Suprapubic skin (tissue), 4 donors: ENCODE data around the gene SULT1A2. TPM values are rescaled to one million over a fixed set of nuclear protein-coding genes. Genes with fewer than 3 reads are reported as not detected.
"Not testable (repeated sequence)": the region's sequence is repeated elsewhere in the genome, so short reads cannot be mapped to it uniquely, and the experiment has no call there.

Source experiments
- DNase-seq, 2 donors: peaks; one replicate each; pipeline ENCODE4 v3.0.0-alpha.2; 2019; ENCODE audit warnings: low spot score in 2 of 2
- H3K27ac ChIP-seq: fragments of 200-600 bp; sonication (generic); one replicate; pipeline ENCODE4 v1.5.1; 2019
- H3K27me3 ChIP-seq: fragments of 200-600 bp; sonication (generic); one replicate; pipeline ENCODE4 v1.5.1; 2019
- H3K36me3 ChIP-seq: fragments of 200-600 bp; sonication (generic); one replicate; pipeline ENCODE4 v1.5.1; 2019
- H3K4me1 ChIP-seq: fragments of 200-600 bp; sonication (generic); one replicate; pipeline ENCODE4 v1.5.1; 2019
- H3K4me3 ChIP-seq: fragments of 200-600 bp; sonication (generic); one replicate; pipeline ENCODE4 v1.5.1; 2019; ENCODE audit warnings: mild to moderate bottlenecking
- H3K9me3 ChIP-seq: fragments of 200-600 bp; sonication (generic); one replicate; pipeline ENCODE4 v1.5.1; 2019
- CTCF ChIP-seq, 2 donors: fragments of 200-600 bp in 1 of 2; fragments of 450-650 bp in 1 of 2; sonication (generic) in 1 of 2; IDR thresholded peaks; one replicate each; pipeline ENCODE4 v1.5.1; 2016 to 2019; ENCODE audit warnings: antibody characterized with exemption in 2 of 2, mild to moderate bottlenecking in 1 of 2, moderate library complexity in 1 of 2
- EP300 ChIP-seq: sonication (generic); formaldehyde crosslinking; IDR thresholded peaks from one replicate; pipeline ENCODE4 v1.6.1; 2017; ENCODE audit warnings: antibody characterized with exemption
- POLR2A ChIP-seq, 2 donors: fragments of 450-650 bp; IDR thresholded peaks; one replicate each; pipeline ENCODE4 v1.6.1; 2017; ENCODE audit warnings: antibody characterized with exemption in 2 of 2, mild to moderate bottlenecking in 2 of 2, moderate library complexity in 2 of 2
- POLR2AphosphoS5 ChIP-seq, 3 donors: sonication (generic); formaldehyde crosslinking; IDR thresholded peaks; one replicate each; pipeline ENCODE4 v1.6.1; 2017; ENCODE audit warnings: antibody characterized with exemption in 3 of 3
- WGBS: methylation state at CpG from one replicate; pipeline ENCODE4 v1.1.5; 2018; 5-methylcytosine and 5-hydroxymethylcytosine counted together
- total RNA-seq, 4 donors: library from RNA; depleted of rRNA; stranded (reverse); fragments of >200 nt; gene quantifications; one replicate each; pipeline ENCODE4 v1.1.0, GENCODE V29; 2016

The SULT1A2 gene
- total RNA-seq, 4 donors from 2014 or later: not detected

DNA sequence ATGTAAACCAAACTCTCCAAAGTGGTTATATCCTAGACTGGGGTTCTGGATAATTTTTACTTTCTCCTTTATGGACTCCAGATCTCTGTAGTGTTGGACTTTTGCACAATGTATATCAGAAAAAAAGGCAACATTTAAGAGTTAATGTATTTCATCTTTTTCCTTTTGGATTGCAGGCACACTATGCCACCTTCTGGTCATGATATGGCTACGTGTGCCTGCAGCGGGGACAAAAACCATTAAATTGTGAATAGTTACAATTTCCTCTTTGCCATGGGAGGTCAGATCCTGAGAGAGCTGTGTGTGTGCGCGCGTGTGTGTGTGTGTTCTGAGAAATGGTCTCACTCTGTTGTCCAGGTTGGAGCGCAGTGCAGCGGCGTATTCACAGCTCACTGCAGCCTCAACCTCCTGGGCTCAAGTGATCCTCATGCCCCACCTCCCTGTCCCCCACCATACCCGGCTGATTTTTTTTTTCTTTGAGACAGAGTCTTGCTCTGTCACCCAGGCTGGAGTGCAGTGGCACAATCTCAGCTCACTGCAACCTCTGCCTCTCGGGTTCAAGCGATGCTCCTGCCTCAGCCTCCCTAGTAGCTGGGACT is 47.5 kb downstream of the SULT1A2 start:
- H3K9me3 ChIP-seq: no peaks in the 10 kb centered on the region
- peaks cover 13% of the 10 kb centered on the region for H3K4me1 ChIP-seq
- no peak overlapping the region for H3K4me3 ChIP-seq
- H3K27me3 ChIP-seq: no peaks in the 10 kb centered on the region
- H3K27ac ChIP-seq: no peak overlapping the region
- no peaks in the 10 kb centered on the region for H3K36me3 ChIP-seq
- DNase-seq: no peak
- TF ChIP-seq CTCF (IDR thresholded peaks at IDR 0.05): peak in 1 of 2 donors; percentile 44
- TF ChIP-seq POLR2AphosphoS5 (IDR thresholded peaks at IDR 0.05): no peak
- WGBS: 29% methylated on average over 11 of the region's 11 CpGs

GRCh38 chr16:28548306-28548802 is 48.5 kb downstream of the SULT1A2 start:
- Histone ChIP-seq H3K27ac (no peak overlapping the region), H3K9me3 (no peaks in the 10 kb centered on the region), H3K27me3 (no peaks in the 10 kb centered on the region), H3K4me1 (peaks cover 13% of the 10 kb centered on the region), H3K4me3 (no peak overlapping the region), H3K36me3 (no peaks in the 10 kb centered on the region)
- 65% methylated on average over 10 of the region's 14 CpGs for WGBS
- TF ChIP-seq EP300 (no peak), CTCF (IDR thresholded peaks at IDR 0.05) (no peak), POLR2A (IDR thresholded peaks at IDR 0.05) (no peak), POLR2AphosphoS5 (IDR thresholded peaks at IDR 0.05) (no peak)
- no peak for DNase-seq

- Histone ChIP-seq H3K4me1 (peaks cover 20% of the 10 kb centered on the region), H3K4me3 (no peak overlapping the region), H3K9me3 (no peaks in the 10 kb centered on the region), H3K27me3 (no peaks in the 10 kb centered on the region), H3K36me3 (no peaks in the 10 kb centered on the region), H3K27ac (no peak overlapping the region)
- 79% methylated on average over 7 of the region's 7 CpGs for WGBS
- TF ChIP-seq EP300 (no peak), CTCF (IDR thresholded peaks at IDR 0.05) (no peak)
- no peak for DNase-seq
Measured at GRCh38 chr16:28546626-28547025, 50.2 kb downstream of the SULT1A2 start.

GRCh38 chr16:28545964-28546363 is 50.9 kb downstream of the SULT1A2 start:
- not testable (repeated sequence) for H3K27me3 ChIP-seq, H3K9me3 ChIP-seq, H3K27ac ChIP-seq, H3K36me3 ChIP-seq, DNase-seq, H3K4me3 ChIP-seq
- WGBS: 92% methylated on average over 7 of the region's 7 CpGs
- peaks cover 20% of the 10 kb centered on the region for H3K4me1 ChIP-seq

DNA sequence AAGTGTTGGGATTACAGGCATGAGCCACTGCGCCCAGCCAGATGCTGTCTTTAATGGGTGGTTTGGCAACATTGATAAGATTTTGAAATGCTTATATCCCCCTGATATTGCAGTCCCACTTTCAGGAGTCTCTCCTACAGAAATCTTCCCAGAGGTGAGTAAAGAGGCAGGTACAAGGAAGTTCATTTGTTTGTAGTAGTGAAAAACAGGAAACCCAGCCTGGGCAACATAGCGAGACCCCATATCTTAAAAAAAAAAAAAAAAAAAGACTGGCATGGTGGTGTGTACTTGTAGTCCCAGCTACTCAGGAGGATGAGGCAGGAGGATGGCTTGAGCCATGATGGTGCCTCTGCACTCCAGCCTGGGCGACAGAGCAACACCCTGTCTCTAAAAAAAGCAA is 51.9 kb downstream of the SULT1A2 start:
- no peaks in the 10 kb centered on the region for H3K27me3 ChIP-seq
- no peak for DNase-seq
- H3K36me3 ChIP-seq: no peaks in the 10 kb centered on the region
- no peaks in the 10 kb centered on the region for H3K9me3 ChIP-seq
- TF ChIP-seq CTCF (IDR thresholded peaks at IDR 0.05): no peak
- TF ChIP-seq POLR2AphosphoS5 (IDR thresholded peaks at IDR 0.05): no peak
- no peak for TF ChIP-seq EP300
- no peak for TF ChIP-seq POLR2A (IDR thresholded peaks at IDR 0.05)
- H3K4me1 ChIP-seq: peaks cover 23% of the 10 kb centered on the region
- H3K4me3 ChIP-seq: no peak overlapping the region
- H3K27ac ChIP-seq: no peak overlapping the region
- WGBS: 92% methylated on average over 3 of the region's 3 CpGs

DNA sequence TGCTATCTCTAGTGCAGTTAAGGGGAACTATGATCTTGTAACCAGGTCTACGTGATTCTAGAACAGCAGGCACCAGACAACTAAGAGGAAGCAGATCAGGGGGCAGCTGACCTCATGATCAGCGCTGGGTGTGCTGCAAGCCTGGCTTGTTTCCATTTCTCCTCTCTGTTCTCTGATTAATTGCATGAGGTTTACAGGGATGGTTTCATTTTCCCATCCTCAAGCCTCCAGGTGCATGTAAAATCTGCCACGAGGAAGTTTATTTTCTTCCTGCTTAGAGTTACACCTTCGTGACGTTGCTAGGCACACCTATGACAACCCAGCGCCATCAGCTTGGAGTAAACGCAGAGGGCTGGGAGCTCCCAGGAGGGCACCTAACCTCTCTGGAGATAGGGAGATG is 53.8 kb downstream of the SULT1A2 start:
- Histone ChIP-seq H3K9me3 (no peaks in the 10 kb centered on the region), H3K36me3 (no peaks in the 10 kb centered on the region), H3K4me1 (peaks cover 36% of the 10 kb centered on the region), H3K4me3 (no peak overlapping the region), H3K27me3 (no peaks in the 10 kb centered on the region), H3K27ac (peak overlapping the region; percentile 45)
- no peak for DNase-seq
- no peak for TF ChIP-seq POLR2AphosphoS5 (IDR thresholded peaks at IDR 0.05)
- TF ChIP-seq CTCF (IDR thresholded peaks at IDR 0.05): no peak
- no peak for TF ChIP-seq POLR2A (IDR thresholded peaks at IDR 0.05)
- WGBS: 38% methylated on average over 7 of the region's 7 CpGs
